ENCODE data around the gene SMIM28. TPM values are rescaled to one million over a fixed set of nuclear protein-coding genes. Genes with fewer than 3 reads are reported as not detected.

Gene SMIM28
- total and polyA plus RNA-seq, 2 of the 4 experiments (the other 2 are of a cell fraction) = not detected

DNA sequence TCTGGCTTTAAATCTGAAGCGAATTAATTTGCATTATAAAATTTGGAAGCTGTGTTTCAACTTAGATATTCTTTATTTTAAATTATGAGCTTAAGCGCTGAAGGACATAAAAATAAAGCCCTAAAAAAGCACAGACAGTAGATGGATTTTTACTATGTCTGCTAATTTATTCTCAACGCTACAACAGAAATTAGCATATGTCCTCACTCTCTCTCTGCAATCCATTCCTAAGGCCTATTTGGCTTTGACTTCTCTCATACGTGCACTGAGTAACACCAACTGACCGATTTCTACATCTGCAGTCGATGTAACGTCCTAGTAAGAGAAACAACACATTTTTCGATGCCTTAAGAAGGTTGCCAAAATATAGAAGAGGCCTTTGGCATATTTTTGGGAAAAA lies 50.0 kb downstream of the SMIM28 start:
- CTCF ChIA-PET = interaction anchor here (0.9 to 1.0 kb wide), 2 partner anchors 24 to 96 kb away, joined by 4 read pairs; partner anchors contain the start of gene HEBP2
- ATAC-seq (ENCODE audit: low read depth) = no peak
- no peaks in the 10 kb centered on the region for H3K27me3 ChIP-seq (ENCODE audit: control insufficient read depth, insufficient read depth, low read length)

More for the DNA sequence above, 50.0 kb downstream of the SMIM28 start:
- H3K23ac ChIP-seq (ENCODE audit: low read depth, low read length) = no peak overlapping the region
- H2BK120ac ChIP-seq (ENCODE audit: low read depth, low read length) = no peak overlapping the region
- H3K4me2 ChIP-seq (ENCODE audit: low read depth, low read length) = no peak overlapping the region
- H2AK5ac ChIP-seq (ENCODE audit: low read depth, low read length) = no peak overlapping the region
- no peak overlapping the region for H3K56ac ChIP-seq (ENCODE audit: extremely low read depth, insufficient read depth, low read length)
- H2AFZ ChIP-seq (replicated peaks; ENCODE audit: low read length, poor library complexity) = no peak overlapping the region
- H3K9me1 ChIP-seq (ENCODE audit: insufficient read depth, low read length) = no peaks in the 10 kb centered on the region
- peaks cover 9% of the 10 kb centered on the region for H3K36me3 ChIP-seq (ENCODE audit: control insufficient read depth, insufficient read depth, low read length)
- BruUV-seq (replicated peaks) = no TSS peak
- no peak overlapping the region for H3K4ac ChIP-seq (ENCODE audit: low read depth, low read length)
- H3K27ac ChIP-seq (ENCODE audit: insufficient read depth, low read length) = no peak overlapping the region
- H3K18ac ChIP-seq (ENCODE audit: low read depth, low read length) = no peak overlapping the region
- intact Hi-C loops (cut with micrococcal nuclease) = loop anchor here (2.0 to 10.0 kb wide), 2 partner anchors 267 to 339 kb away; no protein-coding TSS in a partner anchor
- H2BK15ac ChIP-seq (ENCODE audit: low read depth, low read length) = no peak overlapping the region
- H3K14ac ChIP-seq (replicated peaks; ENCODE audit: low read depth, low read length) = no peak overlapping the region
- no peaks in the 10 kb centered on the region for H3K9me3 ChIP-seq (ENCODE audit: control insufficient read depth, insufficient read depth, low read length)
- no peak overlapping the region for H4K91ac ChIP-seq (ENCODE audit: insufficient read depth, low read depth, low read length)
- H2BK20ac ChIP-seq (ENCODE audit: low read depth, low read length) = no peak overlapping the region
- H3K4me1 ChIP-seq (ENCODE audit: control insufficient read depth, insufficient read depth, low read length) = peaks cover 5% of the 10 kb centered on the region; the same call in 1 of the 2 replicates
- DNase-seq = no peak
- no peak overlapping the region for H2AK9ac ChIP-seq (replicated peaks; ENCODE audit: low read depth, low read length, poor library complexity)
- POLR2A ChIA-PET (ENCODE audit: unreplicated experiment) = no interaction called here
- no peaks in the 10 kb centered on the region for H3K79me1 ChIP-seq (ENCODE audit: low read depth in 1 of 2, low read length in 2 of 2)
- WGBS, 2 experiments (ENCODE audit: extremely low coverage in 2 of 2, insufficient read length in 1 of 2) = no CpG with 5 or more reads among the region's 8 CpGs
- H4K8ac ChIP-seq (ENCODE audit: low read depth in 2 of 2, low read length in 2 of 2) = no peak overlapping the region
- no peak overlapping the region for H3K4me3 ChIP-seq (ENCODE audit: insufficient read depth, low read depth, low read length)
- H4K5ac ChIP-seq (ENCODE audit: low read depth, low read length) = no peak overlapping the region
- TF ChIP-seq NFE2L2 (IDR thresholded peaks at IDR 0.05; ENCODE audit: low read depth, low read length) (no peak), MAFK (IDR thresholded peaks at IDR 0.05; ENCODE audit: low read depth, low read length) (no peak), CEBPB (IDR thresholded peaks at IDR 0.05; ENCODE audit: low read depth, low read length) (no peak), FOS (IDR thresholded peaks at IDR 0.05; ENCODE audit: low read depth, low read length) (no peak), POLR2A (IDR thresholded peaks at IDR 0.05; ENCODE audit: low read depth, low read length) (no peak)
- no peaks in the 10 kb centered on the region for H4K20me1 ChIP-seq (ENCODE audit: insufficient read depth, low read length)
- no peak overlapping the region for H2BK5ac ChIP-seq (ENCODE audit: low read depth, low read length, poor library complexity, severe bottlenecking)
- in situ Hi-C loops (cut with MboI; ENCODE audit: low sequenced_read_pairs) = no loop called here
- dilution Hi-C loops (cut with HindIII; ENCODE audit: low sequenced_read_pairs, unreplicated experiment) = no loop called here
- H3K9ac ChIP-seq (ENCODE audit: low read depth, low read length) = no peak overlapping the region
